Activated CD4-positive, alpha-beta T cell treated with anti-CD3 and anti-CD28 coated beads, Interleukin-2, amount 50 U/mL, for 16 hours (primary cell): ENCODE data around the gene GGTLC3.
"Not testable (repeated sequence)": the region's sequence is repeated elsewhere in the genome, so short reads cannot be mapped to it uniquely, and the experiment has no call there.

Experiments
- DNase-seq: peaks from one replicate; pipeline ENCODE4 v3.0.0-alpha.2; 2020

Gene GGTLC3

GRCh38 chr22:18512378-18512777 is 5.6 kb downstream of the GGTLC3 start:
- not testable (repeated sequence) for DNase-seq

- not testable (repeated sequence) for DNase-seq
Observed at GRCh38 chr22:18511327-18511726, 6.6 kb downstream of the GGTLC3 start.

GRCh38 chr22:18496227-18496626 is 21.7 kb downstream of the GGTLC3 start:
- DNase-seq = not testable (repeated sequence)
